GM19372 (cell line): ENCODE measurements around the gene ARMH1.
A peak's percentile ranks its signal among the peaks of the same experiment; 100 is the strongest.
"Not testable (repeated sequence)": the region's sequence is repeated elsewhere in the genome, so short reads cannot be mapped to it uniquely, and the experiment has no call there.

Experiments used
- ATAC-seq: cut with Tn5 transposase; IDR thresholded peaks from one replicate; pipeline ENCODE4 v1.9.1; 2021; ENCODE audit warnings: mild to moderate bottlenecking, low read depth, moderate library complexity; ENCODE audit not compliant: unreplicated experiment

Gene ARMH1

GRCh38 chr1:44719318-44719717, 44.8 kb downstream of the ARMH1 start:
- ATAC-seq: no peak

GRCh38 chr1:44720281-44720680, 45.8 kb downstream of the ARMH1 start:
- ATAC-seq: no peak

GRCh38 chr1:44721485-44722361, 47.2 kb downstream of the ARMH1 start:
- ATAC-seq: peak; percentile 83

GRCh38 chr1:44723064-44723463, 48.5 kb downstream of the ARMH1 start:
- ATAC-seq: no peak

GRCh38 chr1:44723496-44724295, 49.2 kb downstream of the ARMH1 start:
- ATAC-seq: no peak

- ATAC-seq: no peak
Measured at GRCh38 chr1:44724296-44724954, 49.9 kb downstream of the ARMH1 start.

- no peak for ATAC-seq
Measured at GRCh38 chr1:44724955-44725698, 50.6 kb downstream of the ARMH1 start.

- peak; percentile 63 for ATAC-seq
Measured at GRCh38 chr1:44730741-44731512, 56.4 kb downstream of the ARMH1 start, which contains the start of gene RNU5D-1. Gene RNU5D-1 (minus strand): TSS chr1:44731170.

- no peak for ATAC-seq
Measured at GRCh38 chr1:44733365-44733764, 58.9 kb downstream of the ARMH1 start.

- ATAC-seq: no peak
Measured at GRCh38 chr1:44733784-44734183, 59.3 kb downstream of the ARMH1 start.

GRCh38 chr1:44735992-44736391, 61.5 kb downstream of the ARMH1 start:
- ATAC-seq: no peak

- ATAC-seq: not testable (repeated sequence)
Measured at GRCh38 chr1:44738953-44739306, 64.4 kb downstream of the ARMH1 start.

- ATAC-seq: peak; percentile 97
Measured at GRCh38 chr1:44739307-44740178, 65.0 kb downstream of the ARMH1 start, which contains the start of gene KIF2C. Gene KIF2C (plus strand): TSS chr1:44739837. CDS start chr1:44739933, 96 bp downstream.

- no peak for ATAC-seq
Measured at GRCh38 chr1:44740179-44740617, 65.7 kb downstream of the ARMH1 start.

- ATAC-seq: no peak
Measured at GRCh38 chr1:44743211-44743610, 68.7 kb downstream of the ARMH1 start.

GRCh38 chr1:44747878-44748277, 73.4 kb downstream of the ARMH1 start:
- no peak for ATAC-seq

GRCh38 chr1:44757420-44757819, 82.9 kb downstream of the ARMH1 start:
- no peak for ATAC-seq

- ATAC-seq: no peak
Measured at GRCh38 chr1:44759077-44759476, 84.6 kb downstream of the ARMH1 start.
